ENCODE measurements around the gene FZD1. TPM values are rescaled to one million over a fixed set of nuclear protein-coding genes. Genes with fewer than 3 reads are reported as not detected.

The FZD1 gene
- total and polyA plus RNA-seq, 4 donors, result 4.1 to 55.8 (median 11.7) TPM

DNA sequence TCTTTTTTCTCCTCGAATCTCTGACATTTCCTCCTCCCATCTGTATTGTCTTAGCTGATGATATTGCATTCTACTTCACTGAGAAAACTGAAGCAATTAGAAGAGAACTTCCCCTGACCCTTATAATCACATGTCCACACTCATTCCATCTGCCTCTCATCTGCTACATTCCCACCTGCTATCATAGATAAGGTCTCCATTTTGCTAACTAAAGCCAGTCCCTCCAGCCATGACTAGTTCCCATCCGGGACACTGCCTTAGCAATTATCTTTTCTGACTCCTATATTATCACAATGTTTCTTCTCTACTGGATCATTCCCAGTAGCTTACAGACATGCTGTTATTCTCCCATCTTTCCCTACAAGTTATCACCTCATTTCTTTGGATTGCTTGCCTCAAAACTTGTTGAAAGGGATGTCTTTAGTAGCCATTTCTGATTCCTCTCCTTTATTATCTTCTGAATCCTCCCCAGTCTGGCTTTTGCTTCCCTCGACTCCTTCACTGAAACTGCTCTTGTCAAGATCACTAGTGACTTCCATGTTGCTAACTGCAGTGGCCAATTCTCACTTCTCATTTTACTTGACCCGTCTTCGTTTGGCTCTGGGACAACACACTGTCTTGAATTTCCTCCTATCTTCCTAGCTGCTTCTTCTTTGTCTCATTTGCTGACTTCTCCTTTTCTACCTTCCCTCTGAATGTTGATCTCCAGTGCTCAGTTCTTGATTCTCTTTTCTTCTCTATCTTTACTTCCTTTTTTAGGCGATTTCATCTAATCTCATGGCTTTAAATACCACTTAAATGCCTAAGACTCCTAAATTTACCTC, 35.9 kb downstream of the FZD1 start:
- no peak overlapping the region for H3K9ac ChIP-seq (ENCODE audit: insufficient read depth in 1 of 2, low read length in 2 of 2)
- no peaks in the 10 kb centered on the region for H3K9me3 ChIP-seq (ENCODE audit: control insufficient read depth in 4 of 4, insufficient read depth in 3 of 4, low read length in 3 of 4)
- WGBS, 2 donors, result 62 to 74% methylated on average over 6 of the region's 6 CpGs
- TF ChIP-seq CTCF (IDR thresholded peaks at IDR 0.05; ENCODE audit: control extremely low read depth, extremely low read depth), result no peak
- H3K36me3 ChIP-seq (ENCODE audit: control insufficient read depth in 4 of 4, insufficient read depth in 4 of 4, low read length in 4 of 4), result no peaks in the 10 kb centered on the region
- no peak overlapping the region for H3K4me3 ChIP-seq
- H3K27ac ChIP-seq (ENCODE audit: low read depth in 1 of 2, low read length in 1 of 2), result no peak overlapping the region
- H3K4me1 ChIP-seq (ENCODE audit: control insufficient read depth in 5 of 5, insufficient read depth in 5 of 5, low read length in 5 of 5), result no peaks in the 10 kb centered on the region
- H3K27me3 ChIP-seq (ENCODE audit: control insufficient read depth in 3 of 3, insufficient read depth in 3 of 3, low read length in 2 of 3), result no peaks in the 10 kb centered on the region
- DNase-seq, result no peak
- ATAC-seq (ENCODE audit: insufficient read depth, low FRiP score), result peak; percentile 69

DNA sequence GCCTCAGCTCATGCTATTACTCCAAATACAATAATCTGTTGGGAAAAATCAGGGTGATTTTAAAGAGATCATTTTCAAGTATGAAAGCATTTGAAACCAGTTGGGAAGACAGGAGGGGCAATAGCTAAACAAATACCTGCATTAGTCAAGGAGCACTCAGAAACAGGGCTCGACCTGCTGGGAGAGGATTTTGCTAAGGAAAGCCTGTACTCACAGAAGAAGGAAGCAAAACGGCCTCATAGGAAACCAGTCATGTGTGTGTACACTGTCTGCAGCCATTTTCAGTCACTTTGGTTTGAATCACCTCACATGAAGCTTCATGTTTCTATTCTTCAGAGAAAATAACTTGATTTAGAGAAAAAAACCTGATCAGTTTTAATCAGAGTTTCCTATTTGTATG, 38.6 kb downstream of the FZD1 start:
- Histone ChIP-seq H3K4me1 (ENCODE audit: control insufficient read depth in 5 of 5, insufficient read depth in 5 of 5, low read length in 5 of 5) (no peaks in the 10 kb centered on the region), H3K4me3 (no peak overlapping the region), H3K9ac (ENCODE audit: insufficient read depth in 1 of 2, low read length in 2 of 2) (no peak overlapping the region), H3K27me3 (ENCODE audit: control insufficient read depth in 3 of 3, insufficient read depth in 3 of 3, low read length in 2 of 3) (no peaks in the 10 kb centered on the region), H3K9me3 (ENCODE audit: control insufficient read depth in 4 of 4, insufficient read depth in 3 of 4, low read length in 3 of 4) (no peaks in the 10 kb centered on the region), H3K36me3 (ENCODE audit: control insufficient read depth in 4 of 4, insufficient read depth in 4 of 4, low read length in 4 of 4) (no peaks in the 10 kb centered on the region), H3K27ac (ENCODE audit: low read depth in 1 of 2, low read length in 1 of 2) (no peak overlapping the region)
- no peak for ATAC-seq (ENCODE audit: insufficient read depth, low FRiP score)
- WGBS, 2 donors, result 29 to 33% methylated on average over 2 of the region's 2 CpGs
- peak in 1 of 3 donors; percentile 46 for DNase-seq
- TF ChIP-seq CTCF (IDR thresholded peaks at IDR 0.05; ENCODE audit: control extremely low read depth, extremely low read depth), result no peak

DNA sequence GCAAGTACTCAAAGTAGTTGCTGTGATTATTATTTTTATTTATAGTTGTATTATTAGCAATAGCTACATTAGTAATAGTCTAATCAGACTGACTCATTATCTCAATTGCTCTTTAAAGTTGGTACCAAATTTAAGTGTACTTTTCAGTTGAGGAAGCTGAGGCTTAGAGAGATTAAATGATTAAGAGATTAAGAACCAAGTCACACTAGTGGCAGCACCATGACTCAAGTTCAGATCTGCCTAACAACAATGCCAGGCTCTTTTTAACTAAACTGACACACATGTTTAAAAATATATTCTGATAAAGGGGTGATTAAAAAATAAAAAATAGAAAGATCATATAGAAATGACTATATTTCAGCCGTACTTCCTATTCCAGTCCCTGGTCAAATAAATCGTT, 42.0 kb downstream of the FZD1 start:
- H3K4me3 ChIP-seq, result no peak overlapping the region
- no peak for ATAC-seq (ENCODE audit: insufficient read depth, low FRiP score)
- no peaks in the 10 kb centered on the region for H3K9me3 ChIP-seq (ENCODE audit: control insufficient read depth in 4 of 4, insufficient read depth in 3 of 4, low read length in 3 of 4)
- H3K36me3 ChIP-seq (ENCODE audit: control insufficient read depth in 4 of 4, insufficient read depth in 4 of 4, low read length in 4 of 4), result no peaks in the 10 kb centered on the region
- peaks cover 0 to 3% (median 0%) of the 10 kb centered on the region in 5 donors for H3K4me1 ChIP-seq (ENCODE audit: control insufficient read depth in 5 of 5, insufficient read depth in 5 of 5, low read length in 5 of 5)
- H3K27ac ChIP-seq (ENCODE audit: low read depth in 1 of 2, low read length in 1 of 2), result no peak overlapping the region
- WGBS, 2 donors, result 96 to 97% methylated on average over 2 of the region's 2 CpGs
- no peak for TF ChIP-seq CTCF (IDR thresholded peaks at IDR 0.05; ENCODE audit: control extremely low read depth, extremely low read depth)
- DNase-seq, result no peak
- H3K9ac ChIP-seq (ENCODE audit: insufficient read depth in 1 of 2, low read length in 2 of 2), result no peak overlapping the region
- H3K27me3 ChIP-seq (ENCODE audit: control insufficient read depth in 3 of 3, insufficient read depth in 3 of 3, low read length in 2 of 3), result no peaks in the 10 kb centered on the region
